Astrocyte of the cerebellum (primary cell): ENCODE measurements around the gene LRRFIP1.

ENCODE experiments used
- DNase-seq: peaks from one replicate; pipeline ENCODE4 v3.0.0-alpha.2; 2011; ENCODE audit warnings: low read depth
- H3K4me3 ChIP-seq: 2 replicates; pipeline ENCODE4 v1.5.1; 2011; ENCODE audit warnings: mild to moderate bottlenecking, low read depth, low read length, moderate library complexity
- CTCF ChIP-seq: IDR thresholded peaks from 2 replicates; pipeline ENCODE4 v1.5.1; 2012; ENCODE audit warnings: low read length, low read depth, moderate library complexity, mild to moderate bottlenecking; ENCODE audit errors: missing control alignments
- in situ Hi-C: cut with HindIII; loops from 2 replicates; pipeline ENCODE4 v1.10.0; 2017; ENCODE audit warnings: low sequenced_read_pairs

The LRRFIP1 gene

DNA sequence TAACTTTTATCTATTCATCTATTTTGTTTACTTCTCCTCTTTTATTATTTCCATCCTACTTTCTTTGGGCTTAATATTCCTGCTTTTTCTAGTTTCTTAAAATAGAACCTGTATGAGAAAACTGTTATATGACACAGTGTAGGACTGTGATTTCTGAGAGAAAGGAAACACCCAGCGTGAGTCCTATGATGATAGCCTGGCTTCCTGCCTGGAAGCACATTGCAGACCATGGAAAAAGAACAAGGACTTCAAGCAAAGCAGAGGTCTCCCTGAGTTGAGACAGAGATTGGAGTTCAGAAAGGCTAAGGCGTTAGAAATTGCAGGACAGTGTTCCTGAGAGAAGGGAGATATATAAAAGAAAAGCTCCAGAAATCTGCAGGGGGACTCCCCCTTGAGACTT, 178.9 kb downstream of the LRRFIP1 start:
- H3K4me3 ChIP-seq: no peak overlapping the region
- TF ChIP-seq CTCF: no peak
- peak; percentile 65 for DNase-seq
- in situ Hi-C loops: no loop called here

GRCh38 chr2:237815637-237816036, 188.2 kb downstream of the LRRFIP1 start:
- no peak for DNase-seq
- in situ Hi-C loops: no loop called here
- H3K4me3 ChIP-seq: no peak overlapping the region
- no peak for TF ChIP-seq CTCF

GRCh38 chr2:237816531-237816930, 189.1 kb downstream of the LRRFIP1 start:
- in situ Hi-C loops: no loop called here
- DNase-seq: no peak
- TF ChIP-seq CTCF: no peak
- H3K4me3 ChIP-seq: no peak overlapping the region

- DNase-seq: no peak
- TF ChIP-seq CTCF: no peak
- in situ Hi-C loops: no loop called here
- H3K4me3 ChIP-seq: no peak overlapping the region
Observed at GRCh38 chr2:237818066-237818473, 190.7 kb downstream of the LRRFIP1 start.

DNA sequence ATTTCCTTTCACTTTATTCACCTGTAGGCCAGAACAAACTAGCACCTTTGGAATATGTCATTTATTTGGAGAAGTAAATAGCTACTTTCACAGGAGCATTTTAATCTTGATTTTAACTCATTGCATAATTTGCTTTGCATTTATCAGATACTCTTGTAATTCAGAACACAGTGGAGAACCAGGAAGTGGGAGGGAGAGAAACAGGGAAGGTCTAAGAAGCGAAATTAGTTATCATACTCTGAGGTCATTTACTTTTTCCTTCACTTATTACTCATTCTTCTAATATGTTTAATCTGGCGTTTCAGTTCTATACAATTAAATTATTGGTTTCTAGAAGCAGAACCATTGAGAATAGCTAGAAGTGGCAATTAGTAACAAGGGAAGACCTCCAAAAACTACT, 191.8 kb downstream of the LRRFIP1 start:
- no peak for TF ChIP-seq CTCF
- in situ Hi-C loops: no loop called here
- DNase-seq: no peak
- no peak overlapping the region for H3K4me3 ChIP-seq

DNA sequence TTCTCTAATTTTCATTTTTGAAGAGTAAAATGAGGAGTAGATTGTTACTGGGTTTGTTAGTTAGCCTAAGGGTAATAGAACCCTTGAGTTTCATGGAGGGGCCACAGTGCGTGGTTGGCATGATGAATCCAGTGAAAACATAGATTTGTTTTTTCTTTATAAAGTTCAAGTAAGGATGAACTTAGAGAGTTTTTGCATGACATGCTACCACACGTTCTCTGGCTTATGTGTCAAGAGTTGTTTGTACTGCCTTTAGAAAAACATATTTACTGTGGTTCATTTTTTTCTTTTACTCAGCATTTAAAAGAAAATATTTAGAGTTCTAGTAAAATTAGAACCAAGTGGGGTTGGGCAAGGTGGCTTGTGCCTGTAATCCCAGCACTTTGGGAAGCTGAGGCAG, 193.0 kb downstream of the LRRFIP1 start:
- no peak for TF ChIP-seq CTCF
- H3K4me3 ChIP-seq: no peak overlapping the region
- no peak for DNase-seq
- in situ Hi-C loops: no loop called here

DNA sequence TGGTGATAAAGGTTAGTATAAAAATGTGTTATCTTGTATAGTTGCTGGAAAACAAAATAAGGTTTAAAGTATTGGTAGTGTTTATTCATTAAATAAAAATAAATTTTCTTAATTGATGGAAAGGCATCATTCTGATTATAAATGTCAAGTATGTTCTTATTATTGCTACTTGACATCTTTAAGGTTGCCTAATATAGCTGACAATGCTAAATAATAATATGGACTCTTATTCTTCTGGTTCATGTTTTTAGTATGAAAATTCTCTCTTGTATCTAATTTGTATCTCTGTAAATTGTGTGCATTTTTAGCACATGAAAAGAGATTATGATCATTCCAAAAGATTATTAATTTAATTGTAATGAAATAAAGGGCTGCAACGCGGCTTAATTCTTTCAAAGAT, 196.2 kb downstream of the LRRFIP1 start:
- in situ Hi-C loops: no loop called here
- TF ChIP-seq CTCF: no peak
- no peak overlapping the region for H3K4me3 ChIP-seq
- no peak for DNase-seq
